ENCODE measurements around the gene MINDY1.
A peak's percentile ranks its signal among the peaks of the same experiment; 100 is the strongest.

The MINDY1 gene

DNA sequence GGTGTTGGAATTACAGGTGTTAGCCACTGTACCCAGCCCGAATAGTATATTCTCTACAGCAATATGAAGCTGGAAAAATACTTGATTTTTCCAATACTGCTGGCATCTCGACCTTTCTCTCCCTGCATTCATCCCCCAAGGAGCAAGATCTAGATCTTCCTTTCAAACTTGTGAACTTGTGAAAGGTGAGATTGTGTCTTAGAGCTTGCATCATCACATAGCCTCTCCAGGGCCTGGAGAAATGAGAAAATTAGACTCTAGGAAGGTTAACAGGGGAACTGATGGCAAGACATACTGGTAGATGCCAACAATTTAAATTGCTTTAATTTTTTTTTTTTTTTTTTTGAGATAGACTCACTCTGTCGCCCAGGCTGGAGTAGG lies 3.6 kb upstream of the MINDY1 start:
- DNase-seq, result no peak

DNA sequence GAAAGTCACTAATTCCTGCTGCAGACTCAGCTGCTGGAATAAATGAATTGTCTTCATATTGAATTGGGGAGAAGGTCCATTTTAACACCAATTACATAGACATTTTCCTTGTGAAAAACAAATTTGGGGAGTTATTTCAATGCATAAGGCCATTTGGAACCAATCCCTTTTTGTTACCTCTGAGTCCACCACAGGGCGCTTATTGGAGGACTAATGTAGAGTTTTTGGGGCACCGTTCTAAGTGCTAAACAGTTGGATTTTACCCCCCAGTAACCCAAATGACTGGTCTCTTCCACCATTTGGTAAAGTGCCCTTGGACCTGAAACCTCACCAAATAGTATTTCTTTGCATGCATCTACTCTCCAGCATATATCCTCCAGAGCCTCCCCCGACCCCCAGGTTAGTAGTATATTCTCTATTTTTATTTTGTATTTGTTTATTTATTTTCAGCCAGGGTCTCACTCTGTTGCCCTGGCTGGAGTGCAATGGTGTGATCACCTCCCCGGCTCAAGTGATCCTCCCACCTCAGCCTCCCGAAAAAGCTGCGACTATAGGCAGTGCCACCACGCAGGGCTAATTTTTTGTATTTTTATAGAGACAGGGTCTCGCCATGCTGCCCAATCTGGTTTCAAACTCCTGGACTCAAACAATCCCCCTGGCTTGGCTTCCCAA lies 3.1 kb upstream of the MINDY1 start:
- DNase-seq, result no peak

DNA sequence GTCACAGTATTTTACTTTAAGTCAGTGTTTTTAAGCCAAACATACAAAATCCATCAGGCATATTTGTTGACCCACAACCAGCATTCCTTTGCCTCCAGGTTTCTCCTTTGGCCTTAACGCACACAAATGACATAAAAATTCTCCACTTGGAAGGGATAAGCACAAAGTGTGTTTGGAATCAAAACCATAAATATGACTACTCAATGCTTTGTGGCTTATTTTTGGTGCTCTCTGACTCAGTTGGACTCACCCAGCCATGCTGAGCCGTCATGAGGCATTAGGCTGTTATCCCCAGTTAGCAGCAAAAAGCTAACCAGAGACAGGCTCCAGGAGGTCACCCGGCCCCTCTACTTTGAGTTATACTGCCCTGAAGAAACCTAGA lies 2.5 kb upstream of the MINDY1 start:
- no peak for DNase-seq

DNA sequence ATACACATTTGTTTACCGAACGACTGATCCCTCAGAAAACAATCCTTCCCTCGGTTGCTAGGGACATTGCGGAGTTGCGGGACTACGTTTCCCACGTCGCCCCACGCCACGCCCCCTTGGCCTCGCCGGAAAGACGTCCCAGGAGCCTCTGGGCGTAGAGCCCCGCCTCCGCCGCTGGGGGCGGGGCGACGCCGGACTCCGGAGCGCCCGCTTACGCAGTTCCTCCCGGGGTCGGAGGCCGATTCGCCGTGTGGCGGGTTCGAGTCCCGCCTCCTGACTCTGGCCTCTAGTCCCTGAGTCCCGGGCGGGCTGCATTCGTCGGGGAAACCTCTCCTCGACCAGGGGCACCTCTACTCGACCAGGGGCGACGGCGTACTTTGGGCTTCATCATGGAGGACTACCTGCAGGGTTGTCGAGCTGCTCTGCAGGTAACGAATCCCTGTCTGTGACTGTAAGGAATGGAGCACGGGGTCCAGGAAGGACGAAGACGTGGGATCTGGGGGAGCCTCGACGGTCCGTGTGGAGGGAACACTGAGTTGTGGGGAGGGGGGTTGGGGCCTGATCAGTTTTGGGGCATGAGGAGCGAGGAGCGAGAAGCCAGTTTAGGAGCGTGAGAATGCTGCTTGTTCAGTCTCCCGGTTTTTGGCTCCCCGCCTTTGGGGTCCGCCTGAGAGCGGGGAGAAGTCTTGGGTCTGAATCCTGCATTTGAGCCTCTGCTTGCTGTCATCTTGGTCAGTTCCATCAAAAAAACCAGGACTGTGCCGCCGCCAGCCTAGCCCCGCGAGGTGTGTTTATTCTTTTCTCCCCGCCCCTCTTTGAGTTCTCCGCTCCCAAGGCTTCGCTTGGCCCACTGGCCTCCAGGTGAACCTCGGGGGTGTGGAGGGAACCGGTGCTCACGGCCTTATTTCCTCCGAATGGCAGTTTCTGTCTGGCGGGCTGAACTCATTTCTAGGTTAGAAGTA lies 1.8 kb upstream of the MINDY1 start, which contains the start of gene PRUNE1:
Gene PRUNE1 (plus strand): TSS at position 206 of the 962 bp plus-strand sequence. CDS start 184 bp downstream, at position 390.
- DNase-seq, result peak; percentile 99

DNA sequence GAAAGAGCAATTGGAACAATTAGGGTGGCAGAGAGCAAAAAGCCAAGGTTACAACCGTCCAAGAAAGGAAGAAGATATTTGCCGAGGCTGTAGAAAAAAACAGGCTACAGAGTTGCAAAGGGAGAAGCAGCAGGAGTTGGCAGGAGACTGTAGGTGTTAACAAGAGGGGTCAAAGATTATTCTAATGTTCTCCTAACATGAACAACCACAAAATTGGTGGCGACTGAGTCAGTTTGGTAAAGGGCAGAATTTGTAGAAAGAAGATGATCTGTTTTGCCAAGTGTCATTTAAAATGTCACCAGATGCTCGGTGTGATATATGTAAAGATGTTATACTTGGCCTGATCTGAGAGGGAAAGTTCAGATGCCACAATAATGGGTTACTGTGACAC lies 1.1 kb upstream of the MINDY1 start:
- no peak for DNase-seq

DNA sequence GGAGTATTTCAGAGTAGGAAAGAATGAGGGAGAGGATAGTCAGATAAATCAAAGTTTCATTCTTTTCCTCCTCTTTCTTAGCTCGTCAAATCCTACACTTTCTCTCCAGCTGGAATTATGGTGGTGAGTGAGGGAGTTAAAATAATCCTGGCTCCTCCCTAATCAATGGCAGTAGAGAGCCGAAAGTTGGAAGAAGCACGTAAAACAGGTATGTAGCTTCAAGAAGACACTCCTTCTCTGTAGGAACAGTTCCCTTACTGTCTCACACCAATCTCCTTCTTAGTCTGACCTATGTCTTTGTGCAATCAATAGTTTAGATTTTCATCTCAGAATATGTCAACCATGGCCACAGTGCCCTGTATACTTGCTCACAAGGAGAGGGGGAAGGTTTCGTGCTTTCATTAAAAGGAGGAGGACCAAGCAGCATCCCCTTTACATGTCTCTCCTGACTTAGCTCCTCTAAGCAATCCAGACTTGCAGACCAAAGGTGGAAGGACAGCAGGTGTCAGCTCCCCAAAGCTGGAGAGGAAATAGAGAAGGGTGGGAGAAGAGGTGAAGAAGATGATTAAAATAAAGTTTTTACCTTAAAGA lies 878 bp downstream of the MINDY1 start:
- DNase-seq, result no peak

DNA sequence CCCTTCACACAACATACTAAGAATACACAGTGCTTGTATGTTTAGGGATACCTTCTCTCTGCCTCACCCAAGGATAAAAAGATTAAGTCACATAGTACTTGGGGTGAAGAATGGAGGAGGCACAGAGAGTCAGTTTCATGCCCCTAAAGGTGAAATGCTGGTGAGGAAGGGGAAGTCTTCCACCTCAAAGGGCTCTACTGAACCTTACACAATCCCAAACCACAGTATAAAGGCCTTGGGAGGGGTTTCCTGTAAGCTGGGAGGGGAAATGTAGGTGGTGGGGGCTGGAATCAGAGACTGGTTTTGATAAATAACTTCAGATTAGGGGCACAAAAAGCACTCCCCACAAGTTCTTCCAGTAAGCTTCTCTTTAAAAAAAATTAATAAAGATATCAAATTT lies 3.5 kb downstream of the MINDY1 start:
- no peak for DNase-seq

DNA sequence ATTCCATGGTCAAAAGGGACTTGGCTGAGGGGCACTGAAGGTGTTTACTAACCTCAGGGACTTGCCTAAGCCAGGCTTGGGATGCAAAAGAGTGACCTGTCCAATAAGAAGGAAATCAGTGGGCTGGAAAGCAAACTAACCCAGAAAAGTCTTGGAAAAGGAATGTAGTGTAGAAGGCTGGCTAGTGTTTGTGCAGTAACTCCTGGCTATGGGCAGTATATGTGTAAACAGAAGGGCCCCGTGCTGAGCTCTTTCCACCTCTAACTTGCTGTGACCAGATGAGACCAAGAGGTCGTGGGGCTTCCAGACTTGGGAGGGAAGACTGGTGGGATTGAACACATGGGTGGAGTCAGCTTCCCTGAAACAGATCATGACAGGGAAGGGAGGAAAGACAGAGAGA lies 4.1 kb downstream of the MINDY1 start:
- DNase-seq, result no peak

DNA sequence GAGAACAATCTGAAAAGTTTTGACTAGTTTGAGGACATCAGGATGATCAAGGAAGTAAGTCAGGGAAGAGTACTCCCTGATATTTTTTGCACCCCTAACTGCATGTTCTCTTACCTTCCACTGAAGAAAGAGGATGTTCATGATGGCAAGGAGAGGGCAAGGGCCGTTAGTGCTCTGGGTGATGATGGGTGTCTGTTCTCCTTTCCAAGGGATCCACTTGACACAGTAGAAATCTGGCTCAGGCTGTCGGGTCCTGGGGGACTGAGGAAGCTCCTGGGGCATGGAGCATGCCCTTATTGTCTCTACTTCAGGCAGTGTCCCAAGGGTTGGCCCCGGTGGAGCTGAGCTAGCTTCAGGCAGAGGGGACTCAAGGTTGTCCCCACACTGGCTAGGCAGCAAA lies 4.7 kb downstream of the MINDY1 start:
- DNase-seq, result no peak

DNA sequence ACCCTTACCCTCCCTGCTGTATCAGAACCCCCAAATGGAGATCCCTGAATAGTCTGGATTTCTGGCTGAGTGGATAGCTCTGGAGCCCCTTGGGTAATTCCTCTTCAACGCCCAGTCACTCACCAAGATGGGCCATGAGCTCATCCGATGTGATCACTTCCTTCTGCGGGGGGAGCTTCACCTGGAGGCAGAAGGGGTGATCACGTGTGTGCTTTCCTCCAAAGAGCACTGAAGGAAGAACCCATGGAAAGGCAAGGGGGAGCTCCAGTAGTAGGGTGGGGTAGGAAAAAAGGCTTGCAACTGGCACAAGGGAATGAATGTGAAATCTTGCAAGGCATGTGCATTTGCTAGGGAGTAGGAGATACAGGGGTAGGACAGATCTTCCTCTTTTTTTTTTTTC lies 5.1 kb downstream of the MINDY1 start:
- DNase-seq, result no peak

DNA sequence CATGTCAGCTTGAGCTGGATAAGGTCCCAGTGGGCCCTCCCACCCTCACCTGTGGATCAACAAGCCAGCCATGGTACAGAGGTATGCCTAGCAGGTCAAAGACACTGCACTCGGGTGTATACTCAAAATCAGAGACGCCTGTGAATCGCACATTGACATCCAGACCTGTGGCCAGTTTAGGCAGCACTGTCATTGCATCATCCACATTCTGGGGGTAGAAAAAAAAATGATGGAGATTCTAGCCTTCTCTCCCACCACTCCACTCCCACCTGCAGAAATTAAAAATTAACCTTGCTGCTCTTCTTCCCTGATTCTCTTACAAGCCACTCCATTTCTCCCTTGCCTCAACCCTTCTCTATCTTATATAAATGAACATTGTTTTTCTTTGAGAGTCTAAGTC lies 6.3 kb downstream of the MINDY1 start:
- no peak for DNase-seq

DNA sequence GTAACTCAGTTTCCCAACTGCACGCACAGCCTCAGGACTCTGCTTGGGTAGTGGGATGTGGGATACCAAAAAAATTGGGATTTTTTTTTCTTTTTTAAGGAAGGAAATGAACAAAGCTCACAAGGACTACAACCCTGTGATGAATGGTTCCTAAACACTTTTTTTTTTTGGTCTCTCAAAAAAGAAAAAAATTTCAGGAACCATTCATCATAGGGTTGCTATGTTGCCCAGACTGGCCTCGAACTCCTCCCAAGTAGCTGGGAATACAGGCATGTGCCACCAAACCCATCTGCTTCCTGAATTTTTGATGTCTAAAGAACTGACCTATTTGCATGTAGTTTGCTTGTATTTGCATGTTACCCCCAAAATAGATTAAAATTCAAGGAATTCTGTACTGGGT lies 6.8 kb downstream of the MINDY1 start:
- DNase-seq, result no peak

DNA sequence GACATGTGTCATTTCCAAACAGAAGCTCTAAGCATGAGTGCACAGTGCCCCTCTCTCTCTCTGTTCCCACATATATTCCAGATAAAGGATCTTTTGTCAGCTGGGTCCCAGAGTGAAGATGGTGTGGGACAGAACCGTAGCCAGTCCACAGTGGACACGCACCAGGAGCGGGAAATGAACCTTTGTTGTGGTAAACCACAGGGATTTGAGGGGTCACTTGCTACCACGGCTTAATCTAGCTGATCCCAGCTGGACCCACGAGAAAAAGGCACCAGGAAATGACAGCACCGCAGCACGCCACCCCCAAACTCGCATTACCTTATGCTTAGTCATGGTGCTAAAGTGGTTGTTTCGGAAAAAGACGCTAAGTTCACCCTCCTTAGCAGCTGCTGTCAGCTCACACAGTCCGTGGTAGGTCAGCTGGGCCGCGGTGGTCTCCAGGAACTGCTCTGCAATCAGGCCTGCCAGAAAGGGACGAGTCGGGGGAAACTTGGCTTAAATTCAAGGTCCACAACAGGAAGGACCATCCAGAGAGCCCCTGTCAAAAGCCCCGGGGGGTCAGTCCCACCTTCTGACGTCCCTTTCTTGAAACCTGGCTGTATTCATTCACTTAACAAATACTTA lies 7.5 kb downstream of the MINDY1 start:
- no peak for DNase-seq

DNA sequence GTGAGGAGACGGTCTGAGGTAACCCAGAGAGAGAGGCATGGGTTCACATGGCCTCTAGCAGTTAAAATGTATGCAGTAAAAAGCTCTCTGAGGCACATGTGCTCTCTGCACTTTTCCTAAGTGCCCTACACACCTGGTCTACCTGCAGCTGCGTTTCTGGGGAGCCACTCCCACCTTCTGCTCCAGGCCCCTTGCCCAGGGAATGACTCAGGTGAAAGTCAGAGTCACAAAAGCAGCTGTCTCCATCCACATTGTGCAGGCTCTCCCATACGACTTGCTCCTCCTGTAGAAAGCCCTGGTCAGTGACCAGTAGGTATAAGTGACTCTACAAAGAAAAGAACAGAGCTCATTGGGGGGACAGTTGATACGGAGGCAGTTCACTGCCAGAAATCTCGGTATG lies 8.8 kb downstream of the MINDY1 start:
- DNase-seq, result no peak

DNA sequence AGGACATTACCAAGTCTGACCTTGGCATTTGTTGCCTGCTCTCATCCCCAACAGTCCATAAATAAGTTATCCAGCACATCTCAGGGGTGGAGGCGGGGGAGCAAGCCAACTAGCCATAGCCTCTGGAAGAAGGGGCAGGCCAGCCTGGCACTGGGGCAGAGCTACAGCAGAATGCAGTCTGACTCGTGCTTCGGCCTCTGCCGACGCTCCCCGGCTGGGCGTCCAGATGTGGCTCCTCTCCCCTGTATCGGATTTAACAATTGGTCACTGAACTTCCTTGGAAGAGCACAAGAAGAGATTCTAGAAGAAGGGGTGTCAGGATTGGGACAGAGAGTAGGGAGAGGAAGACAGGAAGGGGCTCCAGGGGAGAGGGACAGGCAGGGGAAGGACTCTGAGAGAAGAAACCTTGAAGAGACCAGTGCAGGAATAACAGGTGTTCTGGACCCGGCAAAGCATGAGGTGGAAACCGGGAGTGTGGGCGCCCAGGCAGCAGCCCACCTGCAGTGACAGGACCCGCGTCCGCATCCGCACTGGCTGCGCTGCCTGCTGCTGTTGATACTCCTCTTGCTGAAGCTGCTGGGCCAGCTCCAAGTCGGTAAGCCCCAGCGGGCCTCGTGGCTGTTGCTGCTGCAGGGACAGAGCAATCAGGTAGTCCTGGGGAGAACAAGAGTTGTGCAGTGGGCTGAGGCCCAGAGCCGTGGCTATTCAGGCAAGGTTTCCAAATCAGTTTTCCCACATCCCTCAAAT lies 9.4 kb downstream of the MINDY1 start:
- DNase-seq, result no peak

DNA sequence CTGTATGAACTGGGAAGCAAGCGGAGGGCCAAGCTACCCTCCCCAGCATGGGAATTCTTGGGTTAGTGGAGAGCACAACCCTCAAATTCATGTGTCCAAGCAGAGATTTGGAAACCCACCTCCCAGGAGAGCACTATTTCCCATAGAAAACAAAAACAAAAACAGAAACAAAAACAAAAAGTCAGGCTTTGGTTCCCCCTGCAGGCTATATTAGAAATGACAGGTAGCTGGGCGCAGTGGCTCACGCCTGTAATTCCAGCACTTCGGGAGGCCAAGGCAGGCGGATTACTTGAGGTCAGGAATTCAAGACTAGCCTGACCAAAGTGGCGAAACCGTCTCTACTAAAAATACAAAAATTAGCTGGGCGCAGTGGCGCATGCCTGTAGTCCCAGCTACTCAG lies 10.8 kb downstream of the MINDY1 start:
- no peak for DNase-seq

DNA sequence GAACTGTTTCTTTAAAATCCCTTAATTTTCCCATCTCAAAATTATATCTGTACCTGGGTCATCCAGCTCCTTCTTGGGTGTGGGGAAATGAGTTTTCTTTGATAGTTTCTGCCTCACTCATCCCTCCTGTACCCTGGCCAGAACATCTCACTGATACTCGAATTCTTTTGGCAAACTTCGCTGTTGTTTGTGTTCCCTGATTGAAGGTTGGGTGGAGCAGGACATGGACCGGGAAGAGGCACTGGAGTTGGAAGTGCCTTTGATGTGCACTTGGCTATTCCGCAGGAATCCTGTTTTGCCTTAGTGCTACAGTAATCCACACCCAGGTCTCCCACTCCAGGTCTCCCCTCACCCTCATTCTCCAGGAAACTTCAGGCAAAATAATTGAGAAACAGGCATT lies 11.2 kb downstream of the MINDY1 start:
- no peak for DNase-seq

DNA sequence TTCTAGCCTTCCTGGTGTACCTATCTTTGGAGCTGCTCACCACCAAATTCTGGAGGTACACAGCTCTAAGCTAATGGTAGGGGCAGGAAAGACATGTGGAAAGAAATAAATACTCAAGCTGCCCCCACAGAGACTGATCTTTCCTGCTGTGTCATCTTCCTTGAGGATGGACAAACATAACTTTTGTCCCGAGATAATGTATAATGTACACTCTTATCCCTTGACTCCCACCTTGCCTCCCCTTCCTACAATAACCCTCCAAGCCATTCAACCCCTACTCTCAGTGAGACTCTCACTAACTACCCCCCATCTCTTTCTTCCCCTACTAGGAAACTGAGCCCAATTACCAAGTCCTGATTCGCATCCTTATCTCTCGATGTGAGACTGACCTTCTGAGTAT lies 12.5 kb downstream of the MINDY1 start:
- no peak for DNase-seq

DNA sequence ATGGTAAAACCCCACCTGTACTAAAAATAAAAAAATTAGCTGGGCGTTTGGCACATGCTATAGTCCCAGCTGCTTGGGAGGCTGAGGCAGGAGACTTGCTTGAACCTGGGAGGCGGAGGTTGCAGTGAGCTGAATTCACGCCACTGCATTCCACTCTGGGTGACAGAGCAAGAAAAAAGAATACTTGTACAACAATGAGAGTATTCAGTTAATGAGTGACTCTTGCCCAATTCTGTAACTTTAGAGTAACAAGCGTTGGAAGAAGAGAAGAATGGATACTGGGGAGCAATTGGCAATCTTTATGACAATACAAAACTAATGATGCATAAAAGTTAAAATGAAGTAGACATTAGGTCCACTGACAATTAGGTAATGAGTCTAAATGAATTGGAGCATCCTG lies 14.1 kb downstream of the MINDY1 start:
- no peak for DNase-seq

DNA sequence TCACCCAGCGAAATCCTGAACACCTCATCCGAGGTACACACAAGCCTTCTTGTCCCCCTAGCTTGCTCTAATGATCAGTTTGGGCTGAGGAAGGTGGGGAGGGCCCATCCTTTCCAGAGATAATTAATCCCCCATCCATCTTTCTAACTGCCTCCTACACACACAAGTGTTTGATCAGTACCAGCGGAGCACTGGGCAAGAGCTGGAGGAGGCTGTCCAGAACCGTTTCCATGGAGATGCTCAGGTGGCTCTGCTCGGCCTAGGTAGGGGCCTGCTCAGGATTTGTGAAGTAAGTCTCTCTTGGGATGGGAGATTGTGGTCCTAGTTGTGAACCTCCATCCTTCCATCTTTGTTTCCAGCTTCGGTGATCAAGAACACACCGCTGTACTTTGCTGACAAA lies 18.8 kb downstream of the MINDY1 start:
- DNase-seq, result peak; percentile 21 to 22

DNA sequence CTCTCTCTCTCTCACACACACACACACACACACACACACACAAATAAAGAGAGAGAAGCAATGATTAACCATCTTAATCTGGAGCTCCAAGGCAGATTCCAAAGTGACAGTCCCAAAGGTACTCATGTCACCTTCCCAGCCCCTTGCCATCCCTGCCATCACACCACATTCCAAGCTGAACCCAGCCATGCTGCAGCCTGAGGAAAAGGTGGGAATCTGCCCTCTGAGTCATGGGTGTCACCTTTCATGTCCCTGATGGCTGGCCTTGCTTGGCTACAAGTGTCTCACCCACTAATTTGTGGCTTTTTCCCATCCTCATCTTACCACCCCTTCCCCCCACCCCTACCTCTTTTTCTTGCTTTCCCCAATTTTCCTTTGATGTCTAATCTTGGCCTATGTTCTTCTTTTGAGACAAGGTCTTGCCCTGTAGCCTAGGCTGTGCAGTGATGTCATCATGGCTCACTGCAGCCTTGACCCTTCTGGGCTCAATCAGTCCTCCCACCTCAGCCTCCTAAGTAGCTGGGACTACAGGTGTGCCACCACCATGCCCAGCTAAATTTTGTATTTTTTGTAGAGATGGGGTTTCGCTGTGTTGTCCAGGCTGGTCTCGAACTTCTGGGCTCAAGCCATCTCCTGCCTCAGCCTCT lies 21.4 kb downstream of the MINDY1 start:
- no peak for DNase-seq

Measured in NCI-H2081 (cell line).